ENCODE results near the gene MAPKAPK3.

Gene MAPKAPK3

DNA sequence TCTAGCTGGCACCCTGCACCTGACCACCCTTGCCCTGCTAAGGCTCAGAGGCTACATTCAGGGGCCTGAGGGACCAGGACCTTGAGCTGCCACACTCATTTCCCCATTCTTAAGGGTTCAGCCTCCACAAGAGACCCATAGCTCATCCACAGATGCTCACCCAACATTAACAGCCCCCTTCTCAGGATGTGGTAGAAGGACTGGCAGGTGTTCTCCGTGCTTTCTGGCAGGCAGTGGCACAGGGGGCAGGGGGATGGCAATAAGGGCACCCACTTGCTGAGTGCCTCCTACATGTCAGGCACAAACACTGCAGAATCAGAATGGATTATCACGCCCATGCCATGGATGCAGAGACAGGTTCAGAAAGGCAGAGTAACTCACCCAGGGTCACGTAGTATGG lies 9.4 kb downstream of the MAPKAPK3 start:
- peaks cover 55% of the 10 kb centered on the region for H3K4me1 ChIP-seq (ENCODE audit: control insufficient read depth, insufficient read depth, low read length, poor library complexity, severe bottlenecking)
- H3K27me3 ChIP-seq (replicated peaks; ENCODE audit: control insufficient read depth, insufficient read depth, low read length, poor library complexity, severe bottlenecking): no peaks in the 10 kb centered on the region
- H3K9me3 ChIP-seq (ENCODE audit: control insufficient read depth, low read length): no peaks in the 10 kb centered on the region
- no peak for DNase-seq
- no peak overlapping the region for H3K27ac ChIP-seq (ENCODE audit: insufficient read depth, low read length, poor library complexity, severe bottlenecking)
- no peak overlapping the region for H3K4me3 ChIP-seq (ENCODE audit: insufficient read depth, low read depth, low read length, poor library complexity, severe bottlenecking)
- no peaks in the 10 kb centered on the region for H3K36me3 ChIP-seq (ENCODE audit: control insufficient read depth, insufficient read depth, low read length)

DNA sequence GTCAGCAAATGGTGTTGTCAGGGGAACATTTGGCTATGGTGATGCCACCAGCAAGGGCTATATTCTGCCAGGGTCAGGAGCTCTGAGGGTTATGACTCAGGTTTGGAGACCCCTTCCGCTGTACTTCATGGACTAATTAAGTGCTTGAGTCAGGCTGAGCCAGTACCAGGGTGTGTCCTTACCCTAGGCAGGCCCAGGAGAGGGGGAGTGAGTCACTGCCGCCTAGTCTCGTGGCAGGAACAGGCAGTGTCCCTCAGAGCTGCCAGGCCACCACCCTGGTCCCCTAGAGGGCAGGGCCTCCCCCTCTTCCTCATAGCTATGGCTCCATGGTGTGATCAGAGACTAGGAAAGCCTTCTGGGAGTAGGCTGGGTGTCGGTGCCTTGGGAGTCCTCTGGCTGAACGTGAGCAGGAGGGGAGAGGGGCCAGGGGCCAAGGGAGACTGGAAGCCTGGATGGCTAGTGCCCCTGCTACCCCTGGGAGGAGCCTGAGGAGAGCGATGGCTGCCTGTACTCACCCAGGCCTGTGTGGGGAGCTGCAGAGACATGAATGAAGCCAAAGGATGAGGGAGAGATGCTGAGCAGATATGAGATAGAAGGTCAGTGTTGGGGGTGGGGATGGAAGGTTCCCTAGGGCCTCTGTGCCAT lies 10.6 kb downstream of the MAPKAPK3 start:
- no peak overlapping the region for H3K4me3 ChIP-seq (ENCODE audit: insufficient read depth, low read depth, low read length, poor library complexity, severe bottlenecking)
- no peaks in the 10 kb centered on the region for H3K36me3 ChIP-seq (ENCODE audit: control insufficient read depth, insufficient read depth, low read length)
- no peaks in the 10 kb centered on the region for H3K27me3 ChIP-seq (replicated peaks; ENCODE audit: control insufficient read depth, insufficient read depth, low read length, poor library complexity, severe bottlenecking)
- H3K4me1 ChIP-seq (ENCODE audit: control insufficient read depth, insufficient read depth, low read length, poor library complexity, severe bottlenecking): peaks cover 52% of the 10 kb centered on the region
- DNase-seq: no peak
- H3K9me3 ChIP-seq (ENCODE audit: control insufficient read depth, low read length): no peaks in the 10 kb centered on the region
- H3K27ac ChIP-seq (ENCODE audit: insufficient read depth, low read length, poor library complexity, severe bottlenecking): no peak overlapping the region

DNA sequence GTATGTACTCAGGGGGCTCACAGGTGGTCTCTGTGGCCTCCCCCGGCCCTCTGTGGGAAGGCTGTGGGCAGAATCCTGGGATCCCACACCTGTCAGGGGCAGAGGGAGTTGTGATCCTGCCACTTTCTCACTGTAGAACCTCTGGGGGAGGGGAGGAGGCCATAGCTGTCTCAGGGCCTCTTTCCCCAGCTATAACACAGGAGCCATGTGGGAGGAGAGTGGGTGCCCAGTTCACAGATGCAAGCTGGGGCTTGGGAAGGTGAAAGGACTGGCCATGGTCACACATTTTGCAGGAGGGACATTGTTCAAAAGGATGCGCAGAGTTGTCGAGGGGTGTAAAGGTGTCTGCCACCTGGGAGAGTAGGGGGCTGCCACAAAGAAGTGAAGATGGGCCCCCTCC lies 11.7 kb downstream of the MAPKAPK3 start:
- no peak for DNase-seq
- H3K27me3 ChIP-seq (replicated peaks; ENCODE audit: control insufficient read depth, insufficient read depth, low read length, poor library complexity, severe bottlenecking): no peaks in the 10 kb centered on the region
- H3K36me3 ChIP-seq (ENCODE audit: control insufficient read depth, insufficient read depth, low read length): no peaks in the 10 kb centered on the region
- no peaks in the 10 kb centered on the region for H3K9me3 ChIP-seq (ENCODE audit: control insufficient read depth, low read length)
- H3K27ac ChIP-seq (ENCODE audit: insufficient read depth, low read length, poor library complexity, severe bottlenecking): no peak overlapping the region
- no peak overlapping the region for H3K4me3 ChIP-seq (ENCODE audit: insufficient read depth, low read depth, low read length, poor library complexity, severe bottlenecking)
- H3K4me1 ChIP-seq (ENCODE audit: control insufficient read depth, insufficient read depth, low read length, poor library complexity, severe bottlenecking): peaks cover 45% of the 10 kb centered on the region

DNA sequence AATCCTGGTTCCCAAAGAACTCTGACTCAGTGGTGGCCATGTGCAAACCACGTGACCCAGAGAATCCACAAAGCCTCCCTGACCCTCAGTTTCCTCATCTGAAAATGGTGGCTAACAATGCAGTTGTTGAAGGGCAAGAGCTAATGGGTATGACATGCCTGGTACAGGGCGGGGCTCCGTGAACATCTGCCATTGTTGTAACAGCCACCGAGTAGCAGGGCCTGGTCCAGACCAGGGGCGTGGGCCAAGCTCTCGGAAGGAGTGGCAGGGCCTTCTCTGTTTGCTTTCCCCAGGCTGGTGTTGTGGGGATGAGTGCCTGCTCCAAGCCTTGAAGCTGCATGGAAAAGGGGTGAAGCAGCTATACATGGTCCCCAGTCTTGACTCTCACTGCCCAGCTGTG lies 13.4 kb downstream of the MAPKAPK3 start:
- Histone ChIP-seq H3K4me1 (ENCODE audit: control insufficient read depth, insufficient read depth, low read length, poor library complexity, severe bottlenecking) (peaks cover 27% of the 10 kb centered on the region), H3K27ac (ENCODE audit: insufficient read depth, low read length, poor library complexity, severe bottlenecking) (no peak overlapping the region), H3K36me3 (ENCODE audit: control insufficient read depth, insufficient read depth, low read length) (peaks cover 4% of the 10 kb centered on the region), H3K9me3 (ENCODE audit: control insufficient read depth, low read length) (no peaks in the 10 kb centered on the region), H3K4me3 (ENCODE audit: insufficient read depth, low read depth, low read length, poor library complexity, severe bottlenecking) (no peak overlapping the region), H3K27me3 (replicated peaks; ENCODE audit: control insufficient read depth, insufficient read depth, low read length, poor library complexity, severe bottlenecking) (no peaks in the 10 kb centered on the region)
- DNase-seq: no peak

DNA sequence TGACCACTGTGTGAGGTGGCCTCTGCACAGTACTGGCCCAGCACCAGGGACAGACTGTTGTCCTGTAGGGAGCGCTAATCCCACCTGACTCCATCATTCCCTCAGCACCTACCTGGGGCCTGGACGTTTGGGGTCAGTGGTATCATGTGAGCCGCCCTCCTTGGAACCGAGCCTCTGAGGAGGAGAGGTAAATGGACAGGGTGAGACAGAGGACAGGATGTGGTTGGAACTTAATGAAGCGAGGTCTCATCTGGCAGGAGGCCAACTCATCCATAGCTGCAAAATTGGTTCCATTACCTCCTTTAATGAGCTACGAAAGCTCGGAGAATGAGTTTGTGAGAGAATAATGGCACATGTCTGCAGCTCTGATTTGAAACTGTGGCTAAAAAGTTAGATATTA lies 13.9 kb downstream of the MAPKAPK3 start:
- Histone ChIP-seq H3K27ac (ENCODE audit: insufficient read depth, low read length, poor library complexity, severe bottlenecking) (no peak overlapping the region), H3K4me3 (ENCODE audit: insufficient read depth, low read depth, low read length, poor library complexity, severe bottlenecking) (no peak overlapping the region), H3K36me3 (ENCODE audit: control insufficient read depth, insufficient read depth, low read length) (peaks cover 4% of the 10 kb centered on the region), H3K27me3 (replicated peaks; ENCODE audit: control insufficient read depth, insufficient read depth, low read length, poor library complexity, severe bottlenecking) (no peaks in the 10 kb centered on the region), H3K9me3 (ENCODE audit: control insufficient read depth, low read length) (no peaks in the 10 kb centered on the region), H3K4me1 (ENCODE audit: control insufficient read depth, insufficient read depth, low read length, poor library complexity, severe bottlenecking) (peaks cover 28% of the 10 kb centered on the region)
- DNase-seq: no peak

DNA sequence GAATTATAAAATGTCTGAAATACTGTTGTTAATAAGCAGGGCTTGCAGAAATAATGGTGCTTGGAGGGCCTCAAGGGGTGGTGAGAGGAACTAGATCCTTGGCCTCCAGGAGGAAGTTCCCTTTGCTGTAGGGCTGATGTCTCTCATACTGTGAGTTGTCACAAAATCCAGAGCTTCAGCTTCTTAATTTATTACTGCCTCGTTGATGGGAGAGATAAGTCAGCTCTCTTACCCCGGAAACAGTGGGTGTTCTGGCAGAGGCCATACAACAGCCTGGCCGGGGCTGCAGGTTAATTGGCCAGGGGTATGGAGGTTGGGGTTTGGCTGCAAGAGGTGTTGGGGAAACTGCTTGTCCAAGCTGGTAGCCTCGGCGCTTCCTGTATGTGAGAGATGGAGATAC lies 15.5 kb downstream of the MAPKAPK3 start:
- DNase-seq: no peak
- peaks cover 4% of the 10 kb centered on the region for H3K36me3 ChIP-seq (ENCODE audit: control insufficient read depth, insufficient read depth, low read length)
- H3K9me3 ChIP-seq (ENCODE audit: control insufficient read depth, low read length): no peaks in the 10 kb centered on the region
- no peak overlapping the region for H3K4me3 ChIP-seq (ENCODE audit: insufficient read depth, low read depth, low read length, poor library complexity, severe bottlenecking)
- H3K27me3 ChIP-seq (replicated peaks; ENCODE audit: control insufficient read depth, insufficient read depth, low read length, poor library complexity, severe bottlenecking): no peaks in the 10 kb centered on the region
- H3K4me1 ChIP-seq (ENCODE audit: control insufficient read depth, insufficient read depth, low read length, poor library complexity, severe bottlenecking): peaks cover 41% of the 10 kb centered on the region
- H3K27ac ChIP-seq (ENCODE audit: insufficient read depth, low read length, poor library complexity, severe bottlenecking): peak overlapping the region; percentile 16

DNA sequence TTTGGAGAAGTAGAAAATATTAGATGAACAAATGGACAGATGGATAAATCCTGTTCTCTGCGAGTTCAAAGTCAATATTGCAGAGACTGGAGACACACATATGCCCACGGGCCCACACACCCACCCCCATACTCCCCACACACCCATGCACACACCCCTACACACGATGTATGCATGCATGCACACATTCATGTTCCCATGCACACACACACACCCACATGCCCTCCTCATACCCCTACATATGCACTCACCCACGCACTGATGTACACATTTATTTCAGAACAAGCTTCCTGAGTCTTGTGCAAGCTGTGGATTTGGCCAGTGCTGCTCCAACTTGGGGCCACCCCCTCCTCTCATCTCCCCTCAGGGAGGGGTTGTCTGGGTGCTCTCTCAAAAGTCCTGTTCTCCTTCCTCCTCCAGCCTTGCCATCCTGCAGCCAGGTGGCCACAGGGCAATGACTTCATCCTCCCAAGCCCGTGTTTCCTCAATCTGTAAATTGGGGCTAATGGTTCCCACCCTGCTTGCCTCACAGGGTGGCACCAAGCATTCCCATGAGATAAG lies 16.4 kb downstream of the MAPKAPK3 start:
- Histone ChIP-seq H3K27me3 (replicated peaks; ENCODE audit: control insufficient read depth, insufficient read depth, low read length, poor library complexity, severe bottlenecking) (no peaks in the 10 kb centered on the region), H3K36me3 (ENCODE audit: control insufficient read depth, insufficient read depth, low read length) (peaks cover 4% of the 10 kb centered on the region), H3K4me3 (ENCODE audit: insufficient read depth, low read depth, low read length, poor library complexity, severe bottlenecking) (no peak overlapping the region), H3K9me3 (ENCODE audit: control insufficient read depth, low read length) (no peaks in the 10 kb centered on the region), H3K27ac (ENCODE audit: insufficient read depth, low read length, poor library complexity, severe bottlenecking) (no peak overlapping the region), H3K4me1 (ENCODE audit: control insufficient read depth, insufficient read depth, low read length, poor library complexity, severe bottlenecking) (peaks cover 43% of the 10 kb centered on the region)
- no peak for DNase-seq

DNA sequence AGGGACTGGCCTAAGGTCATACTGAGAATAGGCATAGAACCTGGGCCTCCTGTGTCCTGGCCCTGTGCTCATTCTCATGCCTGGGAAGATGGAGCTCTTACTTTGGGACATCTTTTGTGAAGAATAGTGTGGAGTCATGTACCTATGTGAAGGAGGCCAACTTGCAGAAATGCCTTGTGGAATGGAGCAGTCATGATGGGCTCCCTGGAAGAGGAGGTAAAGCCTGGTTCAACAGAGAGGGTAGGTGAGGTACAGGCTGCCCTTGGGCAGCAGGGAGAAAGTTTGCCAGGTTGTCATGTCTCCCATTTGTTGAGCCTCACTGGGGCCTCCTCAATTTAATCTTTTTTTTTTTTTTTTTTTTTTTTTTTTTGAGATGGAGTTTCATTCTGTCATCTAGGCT lies 18.1 kb downstream of the MAPKAPK3 start:
- no peak overlapping the region for H3K4me3 ChIP-seq (ENCODE audit: insufficient read depth, low read depth, low read length, poor library complexity, severe bottlenecking)
- peaks cover 40% of the 10 kb centered on the region for H3K4me1 ChIP-seq (ENCODE audit: control insufficient read depth, insufficient read depth, low read length, poor library complexity, severe bottlenecking)
- peaks cover 15% of the 10 kb centered on the region for H3K36me3 ChIP-seq (ENCODE audit: control insufficient read depth, insufficient read depth, low read length)
- H3K27me3 ChIP-seq (replicated peaks; ENCODE audit: control insufficient read depth, insufficient read depth, low read length, poor library complexity, severe bottlenecking): no peaks in the 10 kb centered on the region
- H3K9me3 ChIP-seq (ENCODE audit: control insufficient read depth, low read length): no peaks in the 10 kb centered on the region
- no peak for DNase-seq
- H3K27ac ChIP-seq (ENCODE audit: insufficient read depth, low read length, poor library complexity, severe bottlenecking): no peak overlapping the region

DNA sequence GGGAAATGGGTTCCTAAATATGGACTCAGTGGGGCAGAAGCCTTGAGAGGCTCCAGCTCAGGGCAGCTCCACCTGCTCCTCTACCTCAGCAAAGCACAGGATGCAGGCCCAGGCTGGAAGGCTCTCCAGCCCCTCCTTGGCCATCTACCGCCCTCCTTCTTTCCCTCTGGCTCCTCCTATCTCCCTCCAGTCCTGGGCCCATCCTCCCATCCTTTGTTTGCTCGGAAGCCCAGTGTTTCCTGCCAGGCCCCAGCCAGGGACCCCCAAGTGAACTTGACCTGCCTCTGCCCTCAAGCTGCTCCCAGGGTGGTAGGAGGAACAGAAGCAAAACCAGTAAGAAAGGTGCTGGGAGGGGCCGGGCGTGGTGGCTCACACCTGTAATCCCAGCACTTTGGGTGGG lies 20.1 kb downstream of the MAPKAPK3 start:
- no peaks in the 10 kb centered on the region for H3K27me3 ChIP-seq (replicated peaks; ENCODE audit: control insufficient read depth, insufficient read depth, low read length, poor library complexity, severe bottlenecking)
- no peak overlapping the region for H3K4me3 ChIP-seq (ENCODE audit: insufficient read depth, low read depth, low read length, poor library complexity, severe bottlenecking)
- no peaks in the 10 kb centered on the region for H3K9me3 ChIP-seq (ENCODE audit: control insufficient read depth, low read length)
- peaks cover 25% of the 10 kb centered on the region for H3K4me1 ChIP-seq (ENCODE audit: control insufficient read depth, insufficient read depth, low read length, poor library complexity, severe bottlenecking)
- DNase-seq: no peak
- H3K27ac ChIP-seq (ENCODE audit: insufficient read depth, low read length, poor library complexity, severe bottlenecking): no peak overlapping the region
- H3K36me3 ChIP-seq (ENCODE audit: control insufficient read depth, insufficient read depth, low read length): peaks cover 35% of the 10 kb centered on the region

DNA sequence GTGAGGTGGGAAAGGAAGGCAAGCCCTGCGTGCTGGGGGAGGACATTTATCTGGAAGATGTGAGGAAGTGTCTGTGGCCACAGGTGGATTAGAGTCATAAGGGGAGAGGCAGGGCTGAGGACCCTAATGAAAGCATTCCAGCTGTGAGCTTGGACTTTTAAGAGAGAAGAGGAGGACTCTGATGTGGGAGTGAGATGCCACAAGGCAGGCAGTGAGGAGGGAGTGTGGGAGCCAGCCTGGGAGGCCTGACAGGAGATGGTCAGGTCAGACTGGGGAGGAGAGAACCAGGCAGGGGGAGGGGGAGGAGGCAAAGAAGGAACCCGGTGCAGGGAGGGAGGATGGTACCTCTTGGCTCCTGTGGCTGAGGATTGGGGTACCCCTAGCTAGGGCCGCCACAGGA lies 21.0 kb downstream of the MAPKAPK3 start:
- peaks cover 42% of the 10 kb centered on the region for H3K36me3 ChIP-seq (ENCODE audit: control insufficient read depth, insufficient read depth, low read length)

More for the DNA sequence above, 21.0 kb downstream of the MAPKAPK3 start:
- Histone ChIP-seq H3K4me1 (ENCODE audit: control insufficient read depth, insufficient read depth, low read length, poor library complexity, severe bottlenecking) (peaks cover 16% of the 10 kb centered on the region), H3K27ac (ENCODE audit: insufficient read depth, low read length, poor library complexity, severe bottlenecking) (no peak overlapping the region), H3K9me3 (ENCODE audit: control insufficient read depth, low read length) (no peaks in the 10 kb centered on the region), H3K27me3 (replicated peaks; ENCODE audit: control insufficient read depth, insufficient read depth, low read length, poor library complexity, severe bottlenecking) (no peaks in the 10 kb centered on the region), H3K4me3 (ENCODE audit: insufficient read depth, low read depth, low read length, poor library complexity, severe bottlenecking) (no peak overlapping the region)
- DNase-seq: no peak
